ENCODE measurements around the gene PKIG.
"Not testable (repeated sequence)": the region's sequence is repeated elsewhere in the genome, so short reads cannot be mapped to it uniquely, and the experiment has no call there.

The PKIG gene

DNA sequence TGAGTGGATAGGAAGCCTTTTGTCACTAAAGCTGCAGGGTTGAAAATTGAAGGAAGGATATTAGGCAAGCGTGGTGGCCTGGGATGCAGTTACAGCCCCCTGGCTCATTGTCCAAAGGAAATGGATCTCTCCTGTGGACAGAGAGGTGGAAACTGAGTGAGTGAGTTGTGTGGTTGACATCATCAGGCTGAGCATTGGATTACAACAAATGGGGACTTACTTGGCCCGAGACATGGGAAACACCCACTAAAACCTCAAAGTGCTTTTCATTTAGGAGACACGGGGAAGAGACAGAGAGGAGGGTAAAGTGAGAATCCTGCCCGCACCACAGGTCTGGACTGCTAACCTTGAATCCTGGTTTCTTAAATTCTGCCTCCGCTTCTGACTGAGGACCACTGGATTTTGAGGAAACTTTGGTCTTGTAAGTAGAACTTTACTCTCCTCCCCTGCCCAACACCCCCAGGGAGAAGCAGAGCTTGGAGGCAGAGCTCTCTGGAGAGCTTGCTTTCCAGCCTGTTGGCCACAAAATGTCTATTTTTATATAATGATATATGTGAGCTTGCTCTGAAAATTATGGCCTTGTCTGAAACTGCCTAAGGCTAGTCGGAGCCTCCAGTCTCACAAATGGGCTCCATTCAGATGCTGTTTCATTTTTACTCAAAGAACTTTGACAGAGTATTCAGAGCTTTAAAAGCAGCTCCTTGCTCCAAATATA lies at the start of gene PKIG:
PKIG (plus strand) TSS at position 269 of the 715 bp plus-strand sequence. CDS start 31,978 bp downstream, outside the sequence.
- DNase-seq, result no peak

DNA sequence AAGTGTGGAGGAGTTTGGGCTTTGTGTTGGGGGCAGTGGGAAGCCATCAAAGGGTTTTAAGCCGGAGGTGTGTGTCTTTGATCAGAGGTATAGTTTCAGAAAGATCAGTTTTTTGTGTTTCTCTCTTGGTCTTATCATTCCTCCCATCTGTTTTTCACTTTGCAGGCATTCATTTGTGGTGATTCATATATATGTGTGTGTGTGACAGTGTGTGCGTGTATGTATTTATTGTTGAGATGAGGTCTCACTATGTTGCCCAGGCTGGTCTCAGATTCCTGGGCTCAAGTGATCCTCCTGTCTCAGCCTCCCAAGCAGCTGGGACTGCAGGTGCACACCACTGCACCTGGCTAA lies 49.4 kb upstream of the PKIG start:
- DNase-seq, result peak in 1 of 2 donors; percentile 29

GRCh38 chr20:44533928-44534327 lies 48.5 kb upstream of the PKIG start:
- no peak for DNase-seq

DNA sequence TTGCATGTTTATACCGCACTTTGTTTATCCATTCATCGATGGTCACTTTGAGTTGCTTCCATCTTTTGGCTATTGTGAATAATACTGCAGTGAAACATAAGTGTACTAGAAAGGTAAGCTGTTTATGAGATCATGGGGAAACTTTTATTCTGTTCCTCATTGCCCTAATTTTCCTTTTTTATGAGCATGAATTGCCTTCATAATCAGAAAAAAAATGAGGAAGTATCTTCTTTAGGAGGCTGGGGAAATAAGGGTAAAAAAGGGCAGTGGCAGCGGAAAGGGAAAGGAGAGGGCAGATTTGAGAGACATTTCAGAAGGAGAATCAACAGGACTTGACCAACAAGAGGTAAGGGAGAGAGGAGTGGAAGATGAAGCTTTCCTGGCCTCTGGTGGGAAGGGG lies 46.2 kb upstream of the PKIG start:
- DNase-seq, result no peak

- no peak for DNase-seq
Measured at GRCh38 chr20:44537993-44538392, 44.4 kb upstream of the PKIG start.

- DNase-seq, result no peak
Measured at GRCh38 chr20:44540834-44541233, 41.5 kb upstream of the PKIG start.

- no peak for DNase-seq
Measured at GRCh38 chr20:44541992-44542391, 40.4 kb upstream of the PKIG start.

DNA sequence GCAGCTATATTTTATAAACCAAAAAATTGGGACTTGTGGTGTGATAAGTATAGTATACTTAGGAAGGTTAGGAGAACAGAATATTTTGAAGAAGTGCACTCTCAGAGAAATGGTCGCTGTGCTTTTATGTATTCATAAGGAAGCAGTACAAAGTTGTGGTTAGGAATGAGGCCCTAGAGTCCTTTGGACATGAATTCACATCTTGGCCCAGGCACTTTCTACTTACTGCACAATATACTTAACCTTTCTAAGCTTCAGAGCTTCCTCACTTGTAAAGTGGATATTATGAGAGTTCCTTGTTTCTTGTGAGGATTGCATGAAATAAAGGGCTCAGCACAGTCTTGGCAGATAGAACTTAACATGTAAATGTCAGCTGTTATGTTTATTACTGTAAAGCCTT lies 39.5 kb upstream of the PKIG start:
- no peak for DNase-seq

DNA sequence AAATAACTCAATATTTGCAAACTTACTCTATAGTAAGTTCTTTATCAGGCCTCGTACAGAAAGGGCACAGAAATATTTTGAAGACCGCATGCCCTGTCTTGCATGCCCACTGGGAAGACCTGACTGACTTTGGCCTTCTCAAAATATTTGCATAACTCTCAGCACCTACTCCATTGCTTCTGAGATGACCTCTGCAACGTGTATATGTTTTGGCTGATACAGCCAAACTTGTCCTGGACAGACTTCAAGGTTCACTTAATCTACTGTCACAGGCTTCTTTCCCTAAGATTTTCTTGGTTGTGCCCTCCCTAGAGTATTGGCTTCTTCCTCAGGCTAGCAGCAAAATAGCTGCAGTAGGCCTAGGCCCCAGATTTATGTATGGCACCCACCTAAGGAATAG lies 39.0 kb upstream of the PKIG start:
- DNase-seq, result no peak

DNA sequence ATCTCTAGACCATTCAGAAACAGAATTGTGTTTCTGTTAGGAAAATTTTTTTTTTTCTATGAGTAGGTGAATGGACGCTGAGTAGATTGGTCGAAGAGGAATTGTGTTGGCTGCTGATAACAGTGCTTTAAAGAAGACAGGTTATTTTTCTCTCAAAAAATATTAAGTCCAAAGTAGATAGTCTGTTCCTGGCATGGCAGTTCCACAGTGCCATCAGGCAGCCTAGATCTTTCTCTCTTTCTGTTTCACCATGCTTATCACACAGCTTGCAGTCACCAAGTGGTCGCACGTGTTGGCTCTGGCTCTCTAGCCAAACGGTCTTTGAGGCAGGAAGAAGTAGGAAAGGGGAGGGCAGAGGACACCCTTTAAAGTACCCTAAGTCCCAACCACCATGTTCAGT lies 38.1 kb upstream of the PKIG start:
- DNase-seq, result no peak

- DNase-seq, result no peak
Measured at GRCh38 chr20:44547419-44547818, 35.0 kb upstream of the PKIG start.

GRCh38 chr20:44549123-44549522 lies 33.3 kb upstream of the PKIG start:
- no peak for DNase-seq

- DNase-seq, result no peak
Measured at GRCh38 chr20:44552050-44552449, 30.3 kb upstream of the PKIG start.

- DNase-seq, result no peak
Measured at GRCh38 chr20:44552568-44552949, 29.8 kb upstream of the PKIG start.

DNA sequence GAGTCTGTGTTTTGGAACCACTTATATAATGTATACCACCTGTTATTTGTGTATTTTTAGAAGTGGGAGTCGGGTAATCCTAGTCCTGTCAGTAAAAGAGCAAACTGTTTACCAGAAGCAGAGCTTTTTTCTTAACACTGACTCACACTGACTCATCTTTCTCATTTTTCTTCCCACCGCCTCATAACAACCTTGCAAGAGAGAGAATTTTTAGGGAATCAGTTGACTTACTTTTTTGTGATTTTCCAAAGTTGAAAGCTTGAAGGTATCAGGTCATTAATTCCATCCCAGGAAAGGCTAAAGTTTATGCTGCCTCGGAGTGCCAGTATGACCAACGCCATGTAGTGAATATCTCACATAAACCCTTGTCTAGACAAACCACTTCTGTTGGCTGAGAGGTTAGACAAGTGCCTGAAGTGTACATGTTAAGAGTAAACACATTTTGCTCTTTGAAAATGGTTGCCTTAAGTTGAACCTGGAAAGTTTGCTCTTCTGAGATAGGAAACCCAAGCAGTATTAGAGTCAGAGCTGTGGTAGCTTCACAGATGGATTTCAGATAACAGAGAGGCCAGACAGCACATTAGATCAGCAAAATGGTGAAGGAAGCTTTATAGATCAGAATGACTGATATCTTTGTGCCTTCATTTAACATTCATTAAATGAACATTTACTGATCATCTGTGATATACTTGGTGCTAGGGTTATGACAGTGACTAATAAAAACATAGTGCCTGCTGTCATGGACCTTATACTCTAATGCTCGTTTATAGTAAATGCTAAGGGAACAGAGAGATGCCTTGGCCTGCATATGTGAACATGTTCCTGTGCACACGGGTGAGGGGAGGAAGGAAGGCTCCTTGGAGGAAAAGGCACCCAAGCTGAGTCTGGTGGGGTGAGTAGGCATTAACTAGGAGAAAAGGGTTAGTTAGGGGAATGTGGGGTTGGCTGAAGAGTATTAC lies 29.1 kb upstream of the PKIG start:
- no peak for DNase-seq

DNA sequence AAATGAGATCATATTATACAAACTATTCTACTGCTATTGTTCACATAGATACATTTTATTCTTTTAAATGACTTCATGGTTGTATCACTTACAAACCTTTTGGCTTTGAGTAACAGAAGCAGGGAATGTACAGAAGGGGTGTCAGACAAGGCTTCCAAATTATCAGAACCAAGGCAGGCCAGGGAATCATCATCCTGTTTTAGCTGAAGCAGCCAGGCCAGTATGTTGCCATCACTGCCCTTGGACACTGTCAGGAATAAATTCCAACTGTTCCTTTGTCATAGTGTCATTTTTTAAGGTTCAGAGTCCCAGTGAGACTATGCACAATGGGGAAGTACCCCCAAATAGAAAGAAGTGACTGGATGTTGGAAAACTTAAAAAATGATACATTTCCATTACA lies 23.1 kb upstream of the PKIG start:
- no peak for DNase-seq

- no peak for DNase-seq
Measured at GRCh38 chr20:44560229-44560628, 22.1 kb upstream of the PKIG start.

DNA sequence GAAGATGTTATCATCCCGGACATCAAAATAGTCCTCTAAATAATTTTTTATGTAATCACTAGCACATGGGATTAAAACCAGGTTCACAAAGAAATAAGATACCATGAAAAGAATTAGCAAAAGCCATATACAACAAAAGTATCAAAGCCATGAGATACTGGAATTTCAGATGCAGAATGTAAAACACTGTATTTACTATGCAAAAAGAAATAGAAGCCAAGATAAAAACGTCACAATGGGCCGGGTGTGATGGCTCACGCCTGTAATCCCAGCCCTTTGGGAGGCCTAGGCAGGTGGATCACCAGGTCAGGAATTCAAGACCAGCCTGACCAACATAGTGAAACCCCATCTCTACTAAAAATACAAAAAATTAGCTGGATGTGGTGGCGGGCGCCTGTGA lies 21.6 kb upstream of the PKIG start:
- not testable (repeated sequence) for DNase-seq

GRCh38 chr20:44561876-44562275 lies 20.5 kb upstream of the PKIG start:
- no peak for DNase-seq

GRCh38 chr20:44566018-44566417 lies 16.4 kb upstream of the PKIG start:
- no peak for DNase-seq

GRCh38 chr20:44566811-44567210 lies 15.6 kb upstream of the PKIG start:
- no peak for DNase-seq

- no peak for DNase-seq
Measured at GRCh38 chr20:44570367-44570766, 12.0 kb upstream of the PKIG start.

DNA sequence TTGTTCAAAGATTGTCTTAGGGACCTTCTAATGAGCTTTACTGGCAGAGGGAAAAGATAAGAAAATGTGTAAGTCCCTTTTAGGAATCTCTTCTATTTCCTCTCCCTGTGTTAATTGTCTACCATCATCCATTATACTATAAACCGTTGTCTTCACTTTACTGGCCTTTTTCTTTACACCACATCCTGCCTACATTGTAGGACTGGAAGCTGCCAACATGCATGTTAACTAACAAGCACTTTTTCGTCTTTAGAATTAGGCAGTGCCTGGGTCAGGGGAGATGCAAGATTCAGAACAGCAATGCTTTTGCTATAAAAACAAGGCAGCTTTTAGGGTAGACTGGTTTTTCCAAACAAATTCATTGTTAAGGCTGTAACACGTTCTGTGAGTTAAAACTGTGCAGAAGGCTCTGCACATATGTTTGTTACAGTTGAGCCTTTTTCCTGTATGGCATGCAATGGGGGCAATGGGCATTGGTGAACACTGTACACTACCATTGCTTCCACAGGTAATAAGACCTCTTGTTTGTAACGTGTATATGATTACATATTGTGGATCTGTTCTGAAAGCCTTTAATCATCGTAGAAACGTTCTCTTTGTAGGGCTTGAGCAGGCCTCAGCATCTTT lies 10.9 kb upstream of the PKIG start:
- DNase-seq, result no peak
